HG03354 (cell line): ENCODE results near the gene EPS8L2.
A peak's percentile ranks its signal among the peaks of the same experiment; 100 is the strongest.
"Not testable (repeated sequence)": the region's sequence is repeated elsewhere in the genome, so short reads cannot be mapped to it uniquely, and the experiment has no call there.

Experiments
- ATAC-seq: cut with Tn5 transposase; IDR thresholded peaks from one replicate; pipeline ENCODE4 v1.9.1; 2021; ENCODE audit warnings: mild to moderate bottlenecking; ENCODE audit not compliant: unreplicated experiment, poor library complexity, severe bottlenecking

The EPS8L2 gene

GRCh38 chr11:723120-723883, 17.3 kb downstream of the EPS8L2 start:
- ATAC-seq, result no peak

- no peak for ATAC-seq
Measured at GRCh38 chr11:724049-724777, 18.2 kb downstream of the EPS8L2 start.

- no peak for ATAC-seq
Measured at GRCh38 chr11:724778-725386, 18.9 kb downstream of the EPS8L2 start.

GRCh38 chr11:725624-726202, 19.7 kb downstream of the EPS8L2 start:
- ATAC-seq, result no peak

- peak; percentile 41 for ATAC-seq
Measured at GRCh38 chr11:726278-727220, 20.5 kb downstream of the EPS8L2 start.

- ATAC-seq, result no peak
Measured at GRCh38 chr11:727281-727701, 21.3 kb downstream of the EPS8L2 start.

- peak; percentile 57 for ATAC-seq
Measured at GRCh38 chr11:727859-728748, 22.1 kb downstream of the EPS8L2 start.

GRCh38 chr11:728901-729491, 23.0 kb downstream of the EPS8L2 start:
- ATAC-seq, result no peak

GRCh38 chr11:729492-730074, 23.6 kb downstream of the EPS8L2 start:
- ATAC-seq, result no peak

GRCh38 chr11:733072-733471, 27.0 kb downstream of the EPS8L2 start:
- ATAC-seq, result no peak

- not testable (repeated sequence) for ATAC-seq
Measured at GRCh38 chr11:734541-734940, 28.5 kb downstream of the EPS8L2 start.

GRCh38 chr11:737366-737765, 31.3 kb downstream of the EPS8L2 start:
- ATAC-seq, result no peak

- ATAC-seq, result not testable (repeated sequence)
Measured at GRCh38 chr11:737899-738298, 31.9 kb downstream of the EPS8L2 start.

- no peak for ATAC-seq
Measured at GRCh38 chr11:742156-742546, 36.1 kb downstream of the EPS8L2 start.

GRCh38 chr11:742571-743201, 36.7 kb downstream of the EPS8L2 start:
- ATAC-seq, result no peak

- no peak for ATAC-seq
Measured at GRCh38 chr11:745428-745827, 39.4 kb downstream of the EPS8L2 start.
